Liver (tissue), 9 donors: ENCODE results near the gene GON4L. TPM values are rescaled to one million over a fixed set of nuclear protein-coding genes. Genes with fewer than 3 reads are reported as not detected.
A peak's percentile ranks its signal among the peaks of the same experiment; 100 is the strongest.

Experiments used
- DNase-seq: peaks from one replicate; pipeline ENCODE4 v3.0.0-alpha.2; 2017; ENCODE audit warnings: low spot score
- H3K27ac ChIP-seq, 2 donors: one replicate each; pipeline ENCODE4 v1.7.0; 2013; ENCODE audit warnings: inconsistent platforms in 2 of 2, low read length in 2 of 2, control low read depth in 1 of 2, low read depth in 1 of 2, mild to moderate bottlenecking in 1 of 2
- H3K27me3 ChIP-seq, 4 donors: one replicate each; pipeline versions ENCODE4 v1.6.1 to v1.7.0; 2013; ENCODE audit warnings: low read length in 3 of 4, inconsistent platforms in 1 of 4, mild to moderate bottlenecking in 1 of 4, moderate library complexity in 1 of 4; ENCODE audit not compliant: control insufficient read depth in 4 of 4, insufficient read depth in 4 of 4
- H3K36me3 ChIP-seq, 4 donors: one replicate each; pipeline versions ENCODE4 v1.6.1 to v1.7.0; 2013; ENCODE audit warnings: low read length in 3 of 4, mild to moderate bottlenecking in 3 of 4, low read depth in 1 of 4, moderate library complexity in 1 of 4; ENCODE audit not compliant: control insufficient read depth in 4 of 4, insufficient read depth in 3 of 4
- H3K4me1 ChIP-seq, 4 donors: one replicate each; pipeline versions ENCODE4 v1.6.1 to v1.7.0; 2013; ENCODE audit warnings: low read length in 3 of 4, mild to moderate bottlenecking in 3 of 4, moderate library complexity in 1 of 4; ENCODE audit not compliant: control insufficient read depth in 4 of 4, insufficient read depth in 4 of 4
- H3K4me3 ChIP-seq, 3 donors: one replicate each; pipeline versions ENCODE4 v1.6.1 to v1.7.0; 2013; ENCODE audit warnings: low read length in 3 of 3, control low read depth in 1 of 3, low read depth in 1 of 3, mild to moderate bottlenecking in 1 of 3
- H3K9ac ChIP-seq, 2 donors: one replicate each; pipeline ENCODE4 v1.7.0; 2013; ENCODE audit warnings: low read length in 2 of 2, mild to moderate bottlenecking in 2 of 2, moderate library complexity in 2 of 2, control low read depth in 1 of 2, low read depth in 1 of 2
- H3K9me3 ChIP-seq, 4 donors: one replicate each; pipeline versions ENCODE4 v1.6.1 to v1.7.0; 2013; ENCODE audit warnings: low read length in 3 of 4; ENCODE audit not compliant: control insufficient read depth in 4 of 4
- EGR1 ChIP-seq, 2 donors: IDR thresholded peaks; 2 replicates each; pipeline ENCODE4 v1.6.1; 2016 to 2018; ENCODE audit warnings: antibody characterized with exemption in 2 of 2, low read depth in 2 of 2
- FOXA1 ChIP-seq: IDR thresholded peaks from 2 replicates; pipeline ENCODE4 v1.6.1; 2016; ENCODE audit warnings: antibody characterized with exemption
- FOXA2 ChIP-seq: IDR thresholded peaks from 2 replicates; pipeline ENCODE4 v1.6.1; 2016; ENCODE audit warnings: antibody characterized with exemption
- GABPA ChIP-seq, 2 donors: IDR thresholded peaks in 1 of 2; conservative IDR thresholded peaks in 1 of 2; 2 replicates each; pipeline ENCODE4 v1.6.1; 2016; ENCODE audit warnings: antibody characterized with exemption in 2 of 2, mild to moderate bottlenecking in 1 of 2, moderate library complexity in 1 of 2
- HNF4A ChIP-seq, 2 donors: conservative IDR thresholded peaks; 2 replicates each; pipeline ENCODE4 v1.6.1; 2016; ENCODE audit warnings: antibody characterized with exemption in 2 of 2, mild to moderate bottlenecking in 2 of 2
- HNF4G ChIP-seq: IDR thresholded peaks from 2 replicates; pipeline ENCODE4 v1.6.1; 2016; ENCODE audit warnings: antibody characterized with exemption
- JUND ChIP-seq, 2 donors: IDR thresholded peaks; 2 replicates each; pipeline ENCODE4 v1.6.1; 2016; ENCODE audit warnings: antibody characterized with exemption in 2 of 2
- MAX ChIP-seq: IDR thresholded peaks from 2 replicates; pipeline ENCODE4 v1.6.1; 2016; ENCODE audit warnings: antibody characterized with exemption
- NR2F2 ChIP-seq: IDR thresholded peaks from 2 replicates; pipeline ENCODE4 v1.6.1; 2016; ENCODE audit warnings: antibody characterized with exemption
- RAD21 ChIP-seq, 2 donors: IDR thresholded peaks; 2 replicates each; pipeline ENCODE4 v1.6.1; 2016; ENCODE audit warnings: antibody characterized with exemption in 2 of 2, mild to moderate bottlenecking in 2 of 2
- RXRA ChIP-seq, 2 donors: IDR thresholded peaks; 2 replicates each; pipeline ENCODE4 v1.6.1; 2017 to 2018; ENCODE audit warnings: antibody characterized with exemption in 2 of 2, mild to moderate bottlenecking in 1 of 2
- YY1 ChIP-seq: IDR thresholded peaks from 2 replicates; pipeline ENCODE4 v1.6.1; 2016; ENCODE audit warnings: antibody characterized with exemption, mild to moderate bottlenecking
- ZBTB33 ChIP-seq: IDR thresholded peaks from 2 replicates; pipeline ENCODE4 v1.6.1; 2016; ENCODE audit warnings: antibody characterized with exemption
- WGBS: extraction: QIAGEN DNeasy Blood & Tissue Kit; methylation state at CpG from one replicate; pipeline ENCODE4 v1.1.7; 2013; 5-methylcytosine and 5-hydroxymethylcytosine counted together
- polyA plus RNA-seq, 2 donors: library from polyadenylated mRNA; stranded (reverse) in 1 of 2; unstranded in 1 of 2; fragments of 200-250 nt in 1 of 2; fragments of >200 nt in 1 of 2; fragmentation: Nextera tagmentation in 1 of 2; extraction: Ambion mirVana in 1 of 2; gene quantifications; one replicate each; pipeline versions ENCODE4 v1.2.1 to v1.2.3, GENCODE V29; 2013 to 2015
- total RNA-seq, 2 donors: library from RNA; depleted of rRNA; stranded (reverse); fragments of >200 nt; gene quantifications; one replicate each; pipeline ENCODE4 v1.2.3, GENCODE V29; 2014
- TF ChIP-seq, protein P1 (sequence below): IDR thresholded peaks from 2 replicates; pipeline ENCODE4 v1.6.1; 2016; ENCODE audit warnings: antibody characterized with exemption
- donor health status: healthy.
- donor health status: healthy.
- donor health status: healthy.
- donor health status: healthy.
- donor health status: healthy.

GON4L gene
- total and polyA plus RNA-seq, 4 donors, result 5.7 to 26.2 (median 15.7) TPM

- no peak for TF ChIP-seq ZBTB33
- TF ChIP-seq HNF4G, result no peak
- no peak for TF ChIP-seq NR2F2
- TF ChIP-seq RXRA (IDR thresholded peaks at IDR 0.05), result no peak
- no peak for TF ChIP-seq EGR1 (IDR thresholded peaks at IDR 0.05; ENCODE audit: low read depth in 2 of 2)
- TF ChIP-seq MAX, result no peak
- no peak for TF ChIP-seq FOXA1
- TF ChIP-seq FOXA2, result no peak
- TF ChIP-seq GABPA (IDR thresholded peaks at IDR 0.05 in 1 of 2, conservative IDR thresholded peaks at IDR 0.05 in 1 of 2), result no peak
- no peak for TF ChIP-seq HNF4A (conservative IDR thresholded peaks at IDR 0.05)
- no peak for TF ChIP-seq RAD21 (IDR thresholded peaks at IDR 0.05)
- TF ChIP-seq JUND (IDR thresholded peaks at IDR 0.05), result no peak
Observed at GRCh38 chr1:155864393-155864792, 7.4 kb upstream of the GON4L start (continued).

- DNase-seq, result no peak
- H3K9me3 ChIP-seq, result no peaks in the 10 kb centered on the region
- peaks cover 2 to 14% (median 8%) of the 10 kb centered on the region in 4 donors for H3K4me1 ChIP-seq
- H3K36me3 ChIP-seq, result no peaks in the 10 kb centered on the region
- TF ChIP-seq YY1 (no peak), FOXA1 (no peak), HNF4A (conservative IDR thresholded peaks at IDR 0.05) (no peak), RXRA (IDR thresholded peaks at IDR 0.05) (no peak), NR2F2 (no peak), MAX (no peak), FOXA2 (no peak)
- TF ChIP-seq, protein P1, sequence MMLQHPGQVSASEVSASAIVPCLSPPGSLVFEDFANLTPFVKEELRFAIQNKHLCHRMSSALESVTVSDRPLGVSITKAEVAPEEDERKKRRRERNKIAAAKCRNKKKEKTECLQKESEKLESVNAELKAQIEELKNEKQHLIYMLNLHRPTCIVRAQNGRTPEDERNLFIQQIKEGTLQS, result no peak
- H3K27ac ChIP-seq, result no peak overlapping the region
- 74% methylated on average over 2 of the region's 2 CpGs for WGBS
- no peaks in the 10 kb centered on the region for H3K27me3 ChIP-seq
- no peak overlapping the region for H3K9ac ChIP-seq
- no peak overlapping the region for H3K4me3 ChIP-seq
Observed at GRCh38 chr1:155861896-155862295, 4.9 kb upstream of the GON4L start.

DNA sequence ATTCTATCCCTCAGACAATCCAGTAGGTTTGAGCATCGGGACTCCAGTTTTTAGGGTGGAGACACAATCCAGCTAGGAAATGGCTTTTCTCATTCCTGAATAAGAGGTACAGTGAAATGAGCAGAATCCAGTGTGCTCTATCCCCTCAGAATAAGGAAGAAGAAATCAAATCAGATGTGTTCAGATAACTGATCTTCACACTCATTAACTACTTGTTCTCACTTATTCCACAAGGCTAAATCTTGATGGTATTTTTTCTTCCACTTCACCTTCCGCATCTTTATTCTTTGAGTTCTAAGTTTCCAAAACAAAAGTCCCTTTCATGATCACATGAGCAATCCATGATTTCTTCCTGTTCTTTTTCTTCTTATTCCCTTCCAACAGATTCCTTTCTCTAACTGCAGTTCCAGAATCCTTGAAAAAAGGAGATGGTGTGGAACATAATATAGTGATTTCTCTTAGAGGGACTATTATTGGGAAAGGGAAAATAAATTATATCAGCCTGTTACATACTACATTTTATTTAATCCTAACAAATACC lies 4.0 kb upstream of the GON4L start:
- no peaks in the 10 kb centered on the region for H3K36me3 ChIP-seq
- no peaks in the 10 kb centered on the region for H3K9me3 ChIP-seq
- H3K4me1 ChIP-seq, result peaks cover 5 to 21% (median 15%) of the 10 kb centered on the region in 4 donors
- H3K4me3 ChIP-seq, result no peak overlapping the region
- peak overlapping the region in 1 of 2 donors; percentile 28 for H3K9ac ChIP-seq
- TF ChIP-seq RAD21 (IDR thresholded peaks at IDR 0.05) (no peak), GABPA (IDR thresholded peaks at IDR 0.05 in 1 of 2, conservative IDR thresholded peaks at IDR 0.05 in 1 of 2) (no peak), EGR1 (IDR thresholded peaks at IDR 0.05; ENCODE audit: low read depth in 2 of 2) (no peak)
- TF ChIP-seq, protein P1, result no peak
- no peak for DNase-seq
- H3K27me3 ChIP-seq, result no peaks in the 10 kb centered on the region
- WGBS, result 81% methylated on average over 2 of the region's 2 CpGs
- peak overlapping the region; percentile 50 to 96 for H3K27ac ChIP-seq
